T-cell (primary cell): ENCODE measurements around the gene MEOX1. TPM values are rescaled to one million over a fixed set of nuclear protein-coding genes. Genes with fewer than 3 reads are reported as not detected.
"Not testable (repeated sequence)": the region's sequence is repeated elsewhere in the genome, so short reads cannot be mapped to it uniquely, and the experiment has no call there.

Experiments used
- ATAC-seq, 4 experiments: fragments of 200-7000 bp in 3 of 4; fragments of 150-1000 bp in 1 of 4; cut with Tn5 transposase; replicated peaks in 1 of 4; 1 replicate in 3 of 4; 2 replicates in 1 of 4; pipeline ENCODE4 v1.10.0; 2021; ENCODE audit warnings: moderate library complexity in 3 of 4, mild to moderate bottlenecking in 2 of 4, moderate number of reproducible peaks in 1 of 4
- CTCF ChIA-PET, 2 donors: fragments of 300-600 bp; sonication (Branson Sonifier 250); formaldehyde crosslinking; loops; one replicate each; lab custom pipeline; 2022; ENCODE audit warnings: antibody characterized with exemption in 2 of 2; lab: Charles Lee
- POLR2A ChIA-PET, 2 donors: fragments of 300-600 bp; sonication (Branson Sonifier 250); formaldehyde crosslinking; loops; one replicate each; lab custom pipeline; 2022; ENCODE audit warnings: antibody characterized with exemption in 2 of 2; lab: Charles Lee
- DNase-seq, 35 experiments: peaks; one replicate each; pipeline versions ENCODE4 v3.0.0 to v3.0.0-alpha.2; 2013 to 2023
- H3K27ac ChIP-seq: one replicate; pipeline ENCODE4 v1.5.1; 2013; ENCODE audit warnings: low read length
- H3K27me3 ChIP-seq, 2 experiments: replicated peaks in 1 of 2; 1 replicate in 1 of 2; 2 replicates in 1 of 2; pipeline versions ENCODE4 v1.6.1 to v1.7.0; 2013; ENCODE audit warnings: low read length in 1 of 2, mixed read lengths in 1 of 2; ENCODE audit not compliant: control insufficient read depth in 2 of 2, insufficient read depth in 2 of 2; ENCODE audit errors: extremely low read depth in 1 of 2
- H3K36me3 ChIP-seq, 2 donors: 1 replicate in 1 of 2; 2 replicates in 1 of 2; pipeline versions ENCODE4 v1.6.1 to v1.7.0; 2013; ENCODE audit warnings: low read length in 1 of 2; ENCODE audit not compliant: control insufficient read depth in 2 of 2, insufficient read depth in 1 of 2; ENCODE audit errors: extremely low read depth in 1 of 2
- H3K4me1 ChIP-seq, 2 experiments: 1 replicate in 1 of 2; 2 replicates in 1 of 2; pipeline versions ENCODE4 v1.6.1 to v1.7.0; 2013; ENCODE audit warnings: low read length in 2 of 2, mixed read lengths in 1 of 2; ENCODE audit not compliant: insufficient read depth in 2 of 2, control insufficient read depth in 1 of 2; ENCODE audit errors: extremely low read depth in 1 of 2
- H3K4me3 ChIP-seq, 2 donors: 1 replicate in 1 of 2; 2 replicates in 1 of 2; pipeline versions ENCODE4 v1.5.1 to v1.7.0; 2013; ENCODE audit warnings: mild to moderate bottlenecking in 2 of 2, low read length in 1 of 2, moderate library complexity in 1 of 2; ENCODE audit not compliant: control insufficient read depth in 1 of 2; ENCODE audit errors: extremely low read depth in 1 of 2
- H3K9me3 ChIP-seq: 2 replicates; pipeline ENCODE4 v1.7.0; 2013
- H3K27ac Mint-ChIP-seq, 2 donors: one replicate each; pipeline ENCODE4 v1.8.0; 2020 to 2021; ENCODE audit warnings: mild to moderate bottlenecking in 2 of 2, mixed read lengths in 2 of 2
- H3K27me3 Mint-ChIP-seq, 2 donors: one replicate each; pipeline ENCODE4 v1.8.0; 2021 to 2022; ENCODE audit warnings: mixed read lengths in 2 of 2
- H3K36me3 Mint-ChIP-seq: one replicate; pipeline ENCODE4 v1.8.0; 2021; ENCODE audit warnings: mixed read lengths
- H3K4me1 Mint-ChIP-seq, 3 donors: one replicate each; pipeline ENCODE4 v1.8.0; 2020 to 2022; ENCODE audit warnings: mixed read lengths in 3 of 3, mild to moderate bottlenecking in 1 of 3
- H3K4me3 Mint-ChIP-seq, 3 donors: one replicate each; pipeline ENCODE4 v1.8.0; 2020 to 2022; ENCODE audit warnings: mild to moderate bottlenecking in 3 of 3, mixed read lengths in 3 of 3, moderate library complexity in 3 of 3
- H3K9me3 Mint-ChIP-seq, 3 donors: one replicate each; pipeline ENCODE4 v1.8.0; 2020 to 2022; ENCODE audit warnings: mixed read lengths in 3 of 3
- WGBS: methylation state at CpG from one replicate; pipeline ENCODE4 v1.1.5; 2013; ENCODE audit warnings: missing lambda C conversion rate; ENCODE audit not compliant: insufficient coverage; 5-methylcytosine and 5-hydroxymethylcytosine counted together
- total RNA-seq, 35 experiments: library from RNA in 6 of 35; stranded (reverse) in 6 of 35; fragments of 120-200 nt in 1 of 35; gene quantifications; one replicate each; pipeline versions ENCODE4 v1.2.1 to v1.2.4 and lab custom pipeline; 2013 to 2026

The MEOX1 gene
- total RNA-seq, 5 donors from 2014 or later (not counting 1 experiment from before 2014, with no cell fraction given): 2.9 to 5.5 (median 3.6) TPM

GRCh38 chr17:43689131-43689530 lies 27.4 kb upstream of the MEOX1 start:
- CTCF ChIA-PET: no interaction called here
- Histone ChIP-seq H3K9me3 (no peaks in the 10 kb centered on the region), H3K27ac (no peak overlapping the region), H3K36me3 (no peaks in the 10 kb centered on the region), H3K4me1 (no peaks in the 10 kb centered on the region), H3K27me3 (peaks cover 0 to 27% of the 10 kb centered on the region in 2 experiments), H3K4me3 (no peak overlapping the region)
- Mint-ChIP-seq H3K4me1 (no peaks in the 10 kb centered on the region), H3K36me3 (no peaks in the 10 kb centered on the region), H3K4me3 (no peak overlapping the region), H3K9me3 (no peaks in the 10 kb centered on the region), H3K27ac (no peak overlapping the region), H3K27me3 (peaks cover 0 to under 1% of the 10 kb centered on the region in 2 donors)
- POLR2A ChIA-PET: no interaction called here
- ATAC-seq (no peak), DNase-seq (no peak)
- no CpG with 5 or more reads among the region's 3 CpGs for WGBS

GRCh38 chr17:43686957-43687356 lies 25.2 kb upstream of the MEOX1 start:
- H3K4me3 Mint-ChIP-seq, H3K4me1 Mint-ChIP-seq, H3K27me3 Mint-ChIP-seq, H3K9me3 ChIP-seq, H3K4me3 ChIP-seq, ATAC-seq, DNase-seq, H3K4me1 ChIP-seq, H3K27ac Mint-ChIP-seq, H3K36me3 ChIP-seq, H3K9me3 Mint-ChIP-seq, H3K36me3 Mint-ChIP-seq, H3K27ac ChIP-seq: not testable (repeated sequence)
- WGBS: 90% methylated on average over 6 of the region's 9 CpGs
- CTCF ChIA-PET: interaction anchor here in 1 of 2 donors (0.7 kb wide), 1 partner anchor 13 kb away, joined by 4 read pairs; no protein-coding TSS in a partner anchor
- H3K27me3 ChIP-seq: peaks cover 0 to 24% of the 10 kb centered on the region in 2 experiments
- POLR2A ChIA-PET: interaction anchor here in 1 of 2 donors (0.7 kb wide), 1 partner anchor 13 kb away, joined by 4 read pairs; no protein-coding TSS in a partner anchor

- ATAC-seq (no peak), DNase-seq (no peak)
- H3K36me3 ChIP-seq: no peaks in the 10 kb centered on the region
- Mint-ChIP-seq H3K36me3 (no peaks in the 10 kb centered on the region), H3K4me1 (no peaks in the 10 kb centered on the region), H3K4me3 (no peak overlapping the region), H3K27me3 (peaks cover 6 to 7% of the 10 kb centered on the region in 2 donors), H3K9me3 (no peaks in the 10 kb centered on the region), H3K27ac (no peak overlapping the region)
- H3K27me3 ChIP-seq: peaks cover 0 to 14% of the 10 kb centered on the region in 2 experiments
- POLR2A ChIA-PET: no interaction called here
- H3K27ac ChIP-seq: no peak overlapping the region
- H3K9me3 ChIP-seq: no peaks in the 10 kb centered on the region
- no peak overlapping the region for H3K4me3 ChIP-seq
- no peaks in the 10 kb centered on the region for H3K4me1 ChIP-seq
- CTCF ChIA-PET: interaction anchor here in 1 of 2 donors (1.0 kb wide), 1 partner anchor 10 kb away, joined by 4 read pairs; no protein-coding TSS in a partner anchor
- 81% methylated on average over 6 of the region's 12 CpGs for WGBS
Measured at GRCh38 chr17:43683928-43684653, 22.4 kb upstream of the MEOX1 start.

- Histone ChIP-seq H3K36me3 (no peaks in the 10 kb centered on the region), H3K27ac (no peak overlapping the region), H3K9me3 (no peaks in the 10 kb centered on the region), H3K4me3 (no peak overlapping the region), H3K27me3 (peaks cover 0 to 13% of the 10 kb centered on the region in 2 experiments), H3K4me1 (peaks cover 0 to 7% of the 10 kb centered on the region in 2 experiments)
- H3K9me3 Mint-ChIP-seq: no peaks in the 10 kb centered on the region
- DNase-seq (no peak), ATAC-seq (no peak)
- WGBS: 18% methylated on average over 7 of the region's 10 CpGs
- H3K27me3 Mint-ChIP-seq: peaks cover 10 to 12% of the 10 kb centered on the region in 2 donors
- no peaks in the 10 kb centered on the region for H3K36me3 Mint-ChIP-seq
- no peak overlapping the region for H3K27ac Mint-ChIP-seq
- peaks cover 5 to 8% (median 6%) of the 10 kb centered on the region in 3 donors for H3K4me1 Mint-ChIP-seq
- POLR2A ChIA-PET: no interaction called here
- CTCF ChIA-PET: interaction anchor here in 1 of 2 donors (1.3 to 2.5 kb wide), 2 partner anchors 102 to 104 kb away, joined by 3 to 13 read pairs; no protein-coding TSS in a partner anchor
- no peak overlapping the region for H3K4me3 Mint-ChIP-seq
Measured at GRCh38 chr17:43680461-43680860, 18.7 kb upstream of the MEOX1 start.

GRCh38 chr17:43679911-43680310 lies 18.2 kb upstream of the MEOX1 start:
- H3K9me3 Mint-ChIP-seq: no peaks in the 10 kb centered on the region
- ATAC-seq (no peak), DNase-seq (no peak)
- Histone ChIP-seq H3K9me3 (no peaks in the 10 kb centered on the region), H3K27ac (no peak overlapping the region), H3K27me3 (peaks cover 0 to 13% of the 10 kb centered on the region in 2 experiments), H3K36me3 (no peaks in the 10 kb centered on the region), H3K4me3 (no peak overlapping the region), H3K4me1 (peaks cover 0 to 7% of the 10 kb centered on the region in 2 experiments)
- no peak overlapping the region for H3K27ac Mint-ChIP-seq
- peaks cover 5 to 8% (median 6%) of the 10 kb centered on the region in 3 donors for H3K4me1 Mint-ChIP-seq
- CTCF ChIA-PET: interaction anchor here in 1 of 2 donors (1.3 to 2.5 kb wide), 2 partner anchors 102 to 104 kb away, joined by 3 to 13 read pairs; no protein-coding TSS in a partner anchor
- H3K27me3 Mint-ChIP-seq: peaks cover 14% of the 10 kb centered on the region in 2 donors
- H3K36me3 Mint-ChIP-seq: no peaks in the 10 kb centered on the region
- 94% methylated on average over 8 of the region's 8 CpGs for WGBS
- no peak overlapping the region for H3K4me3 Mint-ChIP-seq
- POLR2A ChIA-PET: no interaction called here

GRCh38 chr17:43679401-43679800 lies 17.7 kb upstream of the MEOX1 start:
- peaks cover 14% of the 10 kb centered on the region in 2 donors for H3K27me3 Mint-ChIP-seq
- H3K27ac Mint-ChIP-seq: no peak overlapping the region

More at GRCh38 chr17:43679401-43679800, 17.7 kb upstream of the MEOX1 start:
- H3K9me3 ChIP-seq: no peaks in the 10 kb centered on the region
- no peak overlapping the region for H3K27ac ChIP-seq
- H3K4me3 ChIP-seq: no peak overlapping the region
- POLR2A ChIA-PET: no interaction called here
- H3K27me3 ChIP-seq: peaks cover 0 to 13% of the 10 kb centered on the region in 2 experiments
- Mint-ChIP-seq H3K4me3 (no peak overlapping the region), H3K9me3 (no peaks in the 10 kb centered on the region), H3K4me1 (peaks cover 5 to 8% (median 6%) of the 10 kb centered on the region in 3 donors), H3K36me3 (no peaks in the 10 kb centered on the region)
- CTCF ChIA-PET: interaction anchor here in 1 of 2 donors (1.3 to 2.5 kb wide), 2 partner anchors 101 to 103 kb away, joined by 3 to 13 read pairs; no protein-coding TSS in a partner anchor
- 86% methylated on average over 1 of the region's 4 CpGs for whole genome bisulfite sequencing
- no peak for ATAC-seq
- no peaks in the 10 kb centered on the region for H3K36me3 ChIP-seq
- peaks cover 0 to 7% of the 10 kb centered on the region in 2 experiments for H3K4me1 ChIP-seq
- no peak for DNase-seq
